ENCODE data around the gene SYT3.
"Not testable (repeated sequence)": the region's sequence is repeated elsewhere in the genome, so short reads cannot be mapped to it uniquely, and the experiment has no call there.

The SYT3 gene

GRCh38 chr19:50633973-50634372 lies 5.7 kb downstream of the SYT3 start:
- no peak for DNase-seq

GRCh38 chr19:50633359-50633758 lies 6.3 kb downstream of the SYT3 start:
- DNase-seq, result no peak

- no peak for DNase-seq
Observed at GRCh38 chr19:50632151-50632835, 7.4 kb downstream of the SYT3 start.

GRCh38 chr19:50629801-50630200 lies 9.9 kb downstream of the SYT3 start:
- no peak for DNase-seq

GRCh38 chr19:50629194-50629593 lies 10.5 kb downstream of the SYT3 start:
- DNase-seq, result no peak

GRCh38 chr19:50628551-50628950 lies 11.1 kb downstream of the SYT3 start:
- DNase-seq, result no peak

GRCh38 chr19:50628146-50628545 lies 11.5 kb downstream of the SYT3 start:
- DNase-seq, result no peak

- no peak for DNase-seq
Observed at GRCh38 chr19:50626795-50627194, 12.9 kb downstream of the SYT3 start.

- no peak for DNase-seq
Observed at GRCh38 chr19:50626011-50626410, 13.7 kb downstream of the SYT3 start.

GRCh38 chr19:50624949-50625600 lies 14.6 kb downstream of the SYT3 start:
- no peak for DNase-seq

GRCh38 chr19:50620394-50620906 lies 19.2 kb downstream of the SYT3 start:
- DNase-seq, result not testable (repeated sequence)

GRCh38 chr19:50619184-50619583 lies 20.5 kb downstream of the SYT3 start:
- DNase-seq, result not testable (repeated sequence)

- not testable (repeated sequence) for DNase-seq
Observed at GRCh38 chr19:50618379-50618778, 21.3 kb downstream of the SYT3 start.

- DNase-seq, result not testable (repeated sequence)
Observed at GRCh38 chr19:50612504-50613404, 26.9 kb downstream of the SYT3 start.

GRCh38 chr19:50607874-50608785 lies 31.6 kb downstream of the SYT3 start:
- DNase-seq, result peak; percentile 78

GRCh38 chr19:50607388-50607787 lies 32.3 kb downstream of the SYT3 start:
- no peak for DNase-seq

- DNase-seq, result peak; percentile 42
Observed at GRCh38 chr19:50606059-50606836, 33.4 kb downstream of the SYT3 start.

GRCh38 chr19:50604264-50605073 lies 35.2 kb downstream of the SYT3 start:
- not testable (repeated sequence) for DNase-seq

- DNase-seq, result no peak
Observed at GRCh38 chr19:50602935-50603334, 36.7 kb downstream of the SYT3 start.

- no peak for DNase-seq
Observed at GRCh38 chr19:50602496-50602895, 37.2 kb downstream of the SYT3 start.

GRCh38 chr19:50602089-50602422 lies 37.6 kb downstream of the SYT3 start:
- DNase-seq, result no peak
